Kidney (tissue), 14 donors: Measurements from ENCODE around the gene HYCC1. TPM values are rescaled to one million over a fixed set of nuclear protein-coding genes. Genes with fewer than 3 reads are reported as not detected.

Experiments
- DNase-seq, 5 donors: peaks; one replicate each; pipeline ENCODE4 v3.0.0-alpha.2; 2013 to 2020
- FAIRE-seq: peaks from 2 replicates; lab custom pipeline; 2012; peaks lifted over from hg19 to GRCh38; lab: Jason Lieb, UNC
- H3K27ac ChIP-seq, 2 donors: one replicate each; pipeline ENCODE4 v1.7.0; 2013; ENCODE audit warnings: low read depth in 2 of 2, low read length in 2 of 2, inconsistent platforms in 1 of 2
- H3K27me3 ChIP-seq: one replicate; pipeline ENCODE4 v1.7.1; 2013; ENCODE audit warnings: low read length, inconsistent platforms; ENCODE audit not compliant: control insufficient read depth, insufficient read depth
- H3K36me3 ChIP-seq, 3 donors: one replicate each; pipeline versions ENCODE4 v1.7.0 to v1.7.1; 2013; ENCODE audit warnings: low read length in 3 of 3, control low read depth in 1 of 3, inconsistent platforms in 1 of 3; ENCODE audit not compliant: insufficient read depth in 3 of 3, control insufficient read depth in 2 of 3
- H3K4me1 ChIP-seq, 3 donors: one replicate each; pipeline versions ENCODE4 v1.7.0 to v1.7.1; 2013; ENCODE audit warnings: low read length in 3 of 3, inconsistent platforms in 1 of 3, low read depth in 1 of 3; ENCODE audit not compliant: control insufficient read depth in 2 of 3, insufficient read depth in 2 of 3
- H3K4me3 ChIP-seq, 3 donors: one replicate each; pipeline versions ENCODE4 v1.7.0 to v1.8.1; 2013; ENCODE audit warnings: low read length in 3 of 3, control low read depth in 1 of 3, inconsistent platforms in 1 of 3
- H3K9ac ChIP-seq, 3 donors: one replicate each; pipeline versions ENCODE4 v1.7.0 to v1.7.1; 2013; ENCODE audit warnings: low read length in 3 of 3, control low read depth in 1 of 3, inconsistent platforms in 1 of 3
- H3K9me3 ChIP-seq, 3 donors: one replicate each; pipeline versions ENCODE4 v1.7.0 to v1.7.1; 2013; ENCODE audit warnings: low read length in 3 of 3, control low read depth in 1 of 3, inconsistent platforms in 1 of 3; ENCODE audit not compliant: control insufficient read depth in 2 of 3, insufficient read depth in 1 of 3
- CTCF ChIP-seq: IDR thresholded peaks from 3 replicates; pipeline ENCODE4 v1.5.1; 2012; ENCODE audit warnings: mild to moderate bottlenecking, moderate library complexity, borderline replicate concordance; ENCODE audit not compliant: insufficient read depth; ENCODE audit errors: extremely low read depth
- intact Hi-C: fragments of 100-400 bp; cut with DNase I; formaldehyde crosslinking; loops from one replicate; pipeline ENCODE4 v1.11.1; 2022
- polyA plus RNA-seq: library from polyadenylated mRNA; stranded (reverse); fragments of 350-450 nt; fragmentation: Illumina TruSeq; extraction: RNeasy Lipid Tissue Mini Kit (QIAGEN cat#74804); gene quantifications from one replicate; pipeline ENCODE4 v1.2.3, GENCODE V29; 2014; ENCODE audit warnings: low read depth, low replicate concordance; ENCODE audit not compliant: insufficient read depth
- total RNA-seq: library from RNA; stranded (reverse); fragmentation: NEBNext Ultra II Directional; extraction: Animal tissue kit (Norgen Biotek cat#: 25700); gene quantifications from one replicate; pipeline ENCODE4 v1.2.1, GENCODE V29; 2021
- donor health status: control.
- donor health status: control.
- donor health status: control.
- donor health status: control.
- donor health status: control.
- donor health status: DM: yes; HTN: yes; CAD: no.
- donor health status: Normal renal cell carcinoma (clear cell type).

HYCC1 gene
- total and polyA plus RNA-seq, 2 donors from 2014 or later: 2.2 to 22.6 TPM

- Histone ChIP-seq H3K9ac (no peak overlapping the region), H3K4me1 (no peaks in the 10 kb centered on the region), H3K27me3 (no peaks in the 10 kb centered on the region), H3K9me3 (no peaks in the 10 kb centered on the region), H3K4me3 (no peak overlapping the region), H3K27ac (no peak overlapping the region), H3K36me3 (no peaks in the 10 kb centered on the region)
- intact Hi-C loops: no loop called here
- no peak for FAIRE-seq
- no peak for DNase-seq
- no peak for TF ChIP-seq CTCF
These were observed 12.3 kb downstream of the HYCC1 start for GRCh38 chr7:23001610-23002009.

- FAIRE-seq (no peak), DNase-seq (no peak)
- Histone ChIP-seq H3K4me3 (no peak overlapping the region), H3K9me3 (no peaks in the 10 kb centered on the region), H3K27me3 (no peaks in the 10 kb centered on the region), H3K9ac (no peak overlapping the region), H3K27ac (no peak overlapping the region), H3K4me1 (no peaks in the 10 kb centered on the region), H3K36me3 (no peaks in the 10 kb centered on the region)
- TF ChIP-seq CTCF: no peak
- intact Hi-C loops: no loop called here
These were observed 13.2 kb downstream of the HYCC1 start for GRCh38 chr7:23000597-23001360.

- Histone ChIP-seq H3K4me3 (no peak overlapping the region), H3K27ac (no peak overlapping the region), H3K36me3 (no peaks in the 10 kb centered on the region), H3K9me3 (no peaks in the 10 kb centered on the region), H3K27me3 (no peaks in the 10 kb centered on the region), H3K9ac (no peak overlapping the region), H3K4me1 (no peaks in the 10 kb centered on the region)
- FAIRE-seq (no peak), DNase-seq (no peak)
- TF ChIP-seq CTCF: no peak
- intact Hi-C loops: no loop called here
These were observed 15.4 kb downstream of the HYCC1 start for GRCh38 chr7:22998519-22998896.
